CD14-positive monocyte (primary cell): ENCODE measurements around the gene NPEPPS. TPM values are rescaled to one million over a fixed set of nuclear protein-coding genes. Genes with fewer than 3 reads are reported as not detected.

Experiments used
- DNase-seq, 3 donors: peaks; one replicate each; pipeline ENCODE4 v3.0.0-alpha.2; 2011 to 2022
- H2AFZ ChIP-seq: 2 replicates; pipeline ENCODE4 v1.6.0; 2012; ENCODE audit warnings: mild to moderate bottlenecking, low read depth, low read length, inconsistent platforms; ENCODE audit not compliant: insufficient read depth, poor library complexity, severe bottlenecking
- H3K27ac ChIP-seq, 2 donors: 1 replicate in 1 of 2; 2 replicates in 1 of 2; pipeline ENCODE4 v1.5.1; 2012 to 2013; ENCODE audit warnings: low read length in 2 of 2, control low read depth in 1 of 2, inconsistent platforms in 1 of 2, low read depth in 1 of 2, mild to moderate bottlenecking in 1 of 2
- H3K27me3 ChIP-seq, 2 donors: one replicate each; pipeline versions ENCODE4 v1.6.0 to v1.6.1; 2011 to 2013; ENCODE audit warnings: low read length in 2 of 2; ENCODE audit not compliant: control insufficient read depth in 2 of 2, insufficient read depth in 2 of 2
- H3K36me3 ChIP-seq, 2 donors: replicated peaks in 1 of 2; 1 replicate in 1 of 2; 2 replicates in 1 of 2; pipeline versions ENCODE4 v1.5.1 to v1.6.1; 2012 to 2013; ENCODE audit warnings: low read length in 2 of 2, control low read depth in 1 of 2, inconsistent platforms in 1 of 2, mild to moderate bottlenecking in 1 of 2; ENCODE audit not compliant: insufficient read depth in 2 of 2, control insufficient read depth in 1 of 2
- H3K4me1 ChIP-seq, 2 donors: 1 replicate in 1 of 2; 2 replicates in 1 of 2; pipeline versions ENCODE4 v1.5.1 to v1.6.1; 2012 to 2013; ENCODE audit warnings: low read length in 2 of 2, control low read depth in 1 of 2, inconsistent platforms in 1 of 2, mild to moderate bottlenecking in 1 of 2, moderate library complexity in 1 of 2; ENCODE audit not compliant: insufficient read depth in 2 of 2, control insufficient read depth in 1 of 2
- H3K4me2 ChIP-seq: replicated peaks from 2 replicates; pipeline ENCODE3; 2012; ENCODE audit warnings: low read length, moderate library complexity, mild to moderate bottlenecking; ENCODE audit not compliant: poor library complexity, severe bottlenecking; ENCODE audit errors: extremely low read depth
- H3K4me3 ChIP-seq, 3 experiments: fragments of 200-600 bp in 1 of 3; sonication (generic) in 1 of 3; replicated peaks in 1 of 3; 1 replicate in 2 of 3; 2 replicates in 1 of 3; pipeline ENCODE4 v1.5.1; 2011 to 2013; ENCODE audit warnings: low read length in 3 of 3, mild to moderate bottlenecking in 3 of 3, control low read depth in 2 of 3, low read depth in 2 of 3, inconsistent platforms in 1 of 3, moderate library complexity in 1 of 3
- H3K79me2 ChIP-seq: 2 replicates; pipeline ENCODE4 v1.6.0; 2012; ENCODE audit warnings: mild to moderate bottlenecking, control low read depth, inconsistent platforms, low read length, moderate library complexity; ENCODE audit not compliant: insufficient read depth
- H3K9ac ChIP-seq: 2 replicates; pipeline ENCODE4 v1.6.0; 2017; ENCODE audit warnings: low read length, mild to moderate bottlenecking; ENCODE audit not compliant: insufficient read depth, poor library complexity, severe bottlenecking
- H3K9me3 ChIP-seq, 2 donors: replicated peaks in 1 of 2; 1 replicate in 1 of 2; 2 replicates in 1 of 2; pipeline versions ENCODE4 v1.5.1 to v1.6.1; 2012 to 2013; ENCODE audit warnings: low read length in 2 of 2, control low read depth in 1 of 2; ENCODE audit not compliant: control insufficient read depth in 1 of 2, insufficient read depth in 1 of 2
- H4K20me1 ChIP-seq: 2 replicates; pipeline ENCODE4 v1.6.0; 2012; ENCODE audit warnings: mild to moderate bottlenecking, low read length, control low read depth, moderate library complexity; ENCODE audit not compliant: insufficient read depth
- H3K27ac Mint-ChIP-seq, 7 donors: one replicate each; pipeline ENCODE4 v1.8.0; 2020; ENCODE audit warnings: mild to moderate bottlenecking in 7 of 7, mixed read lengths in 7 of 7, moderate library complexity in 6 of 7, inconsistent platforms in 2 of 7
- H3K27me3 Mint-ChIP-seq, 3 donors: one replicate each; pipeline ENCODE4 v1.8.0; 2021 to 2022; ENCODE audit warnings: low read depth in 3 of 3, mild to moderate bottlenecking in 3 of 3, mixed read lengths in 3 of 3, moderate library complexity in 3 of 3, inconsistent platforms in 1 of 3
- H3K36me3 Mint-ChIP-seq, 2 donors: one replicate each; pipeline ENCODE4 v1.8.0; 2020; ENCODE audit warnings: mixed read lengths in 2 of 2, inconsistent platforms in 1 of 2, mild to moderate bottlenecking in 1 of 2
- H3K4me1 Mint-ChIP-seq: one replicate; pipeline ENCODE4 v1.8.0; 2020; ENCODE audit warnings: mild to moderate bottlenecking, mixed read lengths
- H3K4me3 Mint-ChIP-seq, 2 donors: one replicate each; pipeline ENCODE4 v1.8.0; 2020; ENCODE audit warnings: mild to moderate bottlenecking in 2 of 2, mixed read lengths in 2 of 2, moderate library complexity in 1 of 2
- H3K9me3 Mint-ChIP-seq, 7 donors: one replicate each; pipeline ENCODE4 v1.8.0; 2020 to 2022; ENCODE audit warnings: mixed read lengths in 7 of 7, mild to moderate bottlenecking in 6 of 7, moderate library complexity in 6 of 7, inconsistent platforms in 2 of 7
- WGBS: methylation state at CpG from one replicate; pipeline ENCODE4 v1.1.5; 2013; ENCODE audit warnings: missing lambda C conversion rate; ENCODE audit not compliant: insufficient coverage; 5-methylcytosine and 5-hydroxymethylcytosine counted together
- intact Hi-C, 2 donors: fragments of 100-400 bp; cut with micrococcal nuclease; formaldehyde crosslinking; loops; one replicate each; pipeline versions ENCODE4 v1.15.0 to v1.15.1; 2023
- polyA plus RNA-seq, 3 donors: library from polyadenylated mRNA; depleted of rRNA in 1 of 3; unstranded in 2 of 3; stranded (reverse) in 1 of 3; fragments of 300-500 nt in 2 of 3; fragments of >200 nt in 1 of 3; fragmentation: Illumina TruSeq in 2 of 3; gene quantifications; 1 replicate in 2 of 3; 2 replicates in 1 of 3; pipeline ENCODE4 v1.2.3, GENCODE V29; 2012 to 2021
- TF ChIP-seq, protein P1 (sequence below): fragments of 200-600 bp; IDR thresholded peaks from one replicate; pipeline ENCODE4 v1.8.0; 2022; ENCODE audit warnings: antibody characterized with exemption, mild to moderate bottlenecking

NPEPPS gene
- polyA plus RNA-seq, 3 donors, result 38.3 to 80.1 (median 53.1) TPM

- Histone ChIP-seq H3K4me1 (no peaks in the 10 kb centered on the region), H3K9me3 (no peaks in the 10 kb centered on the region), H3K79me2 (no peaks in the 10 kb centered on the region), H3K4me3 (no peak overlapping the region), H3K27me3 (no peaks in the 10 kb centered on the region), H2AFZ (no peak overlapping the region), H4K20me1 (no peaks in the 10 kb centered on the region), H3K36me3 (peaks cover 11 to 40% of the 10 kb centered on the region in 2 donors), H3K27ac (no peak overlapping the region), H3K4me2 (no peak overlapping the region), H3K9ac (no peak overlapping the region)
- H3K4me3 Mint-ChIP-seq, result no peak overlapping the region
- H3K4me1 Mint-ChIP-seq, result peaks cover 7% of the 10 kb centered on the region
- peaks cover 0 to 1% (median 0%) of the 10 kb centered on the region in 7 donors for H3K9me3 Mint-ChIP-seq
- H3K27ac Mint-ChIP-seq, result no peak overlapping the region
- peaks cover 0 to 3% (median 0%) of the 10 kb centered on the region in 3 donors for H3K27me3 Mint-ChIP-seq
- peaks cover 35 to 55% of the 10 kb centered on the region in 2 donors for H3K36me3 Mint-ChIP-seq
- intact Hi-C loops, result no loop called here
- TF ChIP-seq, protein P1, sequence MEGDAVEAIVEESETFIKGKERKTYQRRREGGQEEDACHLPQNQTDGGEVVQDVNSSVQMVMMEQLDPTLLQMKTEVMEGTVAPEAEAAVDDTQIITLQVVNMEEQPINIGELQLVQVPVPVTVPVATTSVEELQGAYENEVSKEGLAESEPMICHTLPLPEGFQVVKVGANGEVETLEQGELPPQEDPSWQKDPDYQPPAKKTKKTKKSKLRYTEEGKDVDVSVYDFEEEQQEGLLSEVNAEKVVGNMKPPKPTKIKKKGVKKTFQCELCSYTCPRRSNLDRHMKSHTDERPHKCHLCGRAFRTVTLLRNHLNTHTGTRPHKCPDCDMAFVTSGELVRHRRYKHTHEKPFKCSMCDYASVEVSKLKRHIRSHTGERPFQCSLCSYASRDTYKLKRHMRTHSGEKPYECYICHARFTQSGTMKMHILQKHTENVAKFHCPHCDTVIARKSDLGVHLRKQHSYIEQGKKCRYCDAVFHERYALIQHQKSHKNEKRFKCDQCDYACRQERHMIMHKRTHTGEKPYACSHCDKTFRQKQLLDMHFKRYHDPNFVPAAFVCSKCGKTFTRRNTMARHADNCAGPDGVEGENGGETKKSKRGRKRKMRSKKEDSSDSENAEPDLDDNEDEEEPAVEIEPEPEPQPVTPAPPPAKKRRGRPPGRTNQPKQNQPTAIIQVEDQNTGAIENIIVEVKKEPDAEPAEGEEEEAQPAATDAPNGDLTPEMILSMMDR, result no peak
- no CpG with 5 or more reads among the region's 3 CpGs for WGBS
- DNase-seq, result no peak
Measured at GRCh38 chr17:47634870-47635269, 104.0 kb downstream of the NPEPPS start.

- Histone ChIP-seq H3K4me3 (no peak overlapping the region), H3K9ac (no peak overlapping the region), H3K36me3 (peaks cover 9 to 40% of the 10 kb centered on the region in 2 donors), H3K9me3 (no peaks in the 10 kb centered on the region), H3K27me3 (no peaks in the 10 kb centered on the region), H3K4me1 (no peaks in the 10 kb centered on the region), H4K20me1 (no peaks in the 10 kb centered on the region), H3K79me2 (no peaks in the 10 kb centered on the region), H3K27ac (no peak overlapping the region), H2AFZ (no peak overlapping the region), H3K4me2 (no peak overlapping the region)
- Mint-ChIP-seq H3K27ac (no peak overlapping the region), H3K4me3 (no peak overlapping the region), H3K4me1 (peaks cover 5% of the 10 kb centered on the region), H3K9me3 (peaks cover 0 to 1% (median 0%) of the 10 kb centered on the region in 7 donors), H3K36me3 (peaks cover 37 to 55% of the 10 kb centered on the region in 2 donors), H3K27me3 (peaks cover 0 to 3% (median 0%) of the 10 kb centered on the region in 3 donors)
- DNase-seq, result no peak
- 100% methylated on average over 1 of the region's 3 CpGs for WGBS
- TF ChIP-seq, protein P1, result no peak
- intact Hi-C loops, result no loop called here
Measured at GRCh38 chr17:47635734-47636133, 104.8 kb downstream of the NPEPPS start.
